NCI-H2029 (cell line): Measurements from ENCODE around the gene KIRREL3.

Source experiments
- DNase-seq: peaks from one replicate; lab custom pipeline; 2025; lab: John Stamatoyannopoulos, UW

Gene KIRREL3

GRCh38 chr11:126467046-126467370, 533.6 kb downstream of the KIRREL3 start:
- DNase-seq: no peak

DNA sequence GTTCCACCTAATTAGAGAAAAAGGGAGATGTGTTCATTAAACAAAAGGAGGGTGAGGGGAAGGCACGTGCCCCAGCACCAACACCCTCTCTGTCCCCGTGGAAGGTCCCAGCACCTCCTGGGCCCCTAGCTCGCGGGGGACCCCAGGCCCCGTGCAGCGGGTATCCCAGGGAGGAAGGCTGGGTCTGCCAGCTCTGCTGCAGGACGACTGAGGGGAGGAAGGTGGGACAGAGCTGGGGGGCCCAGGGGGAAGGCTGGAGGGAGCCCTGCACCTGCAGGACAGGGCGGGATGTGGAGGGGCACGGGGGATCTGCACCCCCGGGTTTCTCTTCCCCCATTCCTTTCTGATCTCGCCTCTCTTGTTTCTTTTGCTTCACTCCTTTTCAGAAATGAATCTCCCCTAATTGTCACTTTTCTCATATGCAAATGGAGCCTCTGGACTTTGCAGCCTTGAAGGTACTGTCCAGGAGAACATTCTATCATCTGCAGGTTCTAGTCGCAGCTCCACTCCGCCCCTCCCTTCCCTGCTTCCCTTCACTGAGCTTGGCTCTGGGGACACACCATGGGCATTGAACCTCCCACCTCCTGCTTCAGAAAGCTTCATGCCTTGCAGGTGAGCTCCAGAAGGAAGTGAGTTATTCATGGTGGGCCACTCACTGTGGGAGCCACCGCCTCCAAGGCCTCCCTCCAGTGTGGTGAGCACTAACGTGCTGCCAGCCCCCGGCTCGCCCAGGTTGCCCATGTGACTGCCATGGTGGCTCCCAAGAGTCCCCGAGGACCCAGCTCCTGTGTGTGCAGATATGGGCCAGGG, 534.1 kb downstream of the KIRREL3 start:
- no peak for DNase-seq

GRCh38 chr11:126465573-126466188, 534.9 kb downstream of the KIRREL3 start:
- DNase-seq: peak; percentile 82

GRCh38 chr11:126464796-126465195, 535.8 kb downstream of the KIRREL3 start:
- DNase-seq: no peak

DNA sequence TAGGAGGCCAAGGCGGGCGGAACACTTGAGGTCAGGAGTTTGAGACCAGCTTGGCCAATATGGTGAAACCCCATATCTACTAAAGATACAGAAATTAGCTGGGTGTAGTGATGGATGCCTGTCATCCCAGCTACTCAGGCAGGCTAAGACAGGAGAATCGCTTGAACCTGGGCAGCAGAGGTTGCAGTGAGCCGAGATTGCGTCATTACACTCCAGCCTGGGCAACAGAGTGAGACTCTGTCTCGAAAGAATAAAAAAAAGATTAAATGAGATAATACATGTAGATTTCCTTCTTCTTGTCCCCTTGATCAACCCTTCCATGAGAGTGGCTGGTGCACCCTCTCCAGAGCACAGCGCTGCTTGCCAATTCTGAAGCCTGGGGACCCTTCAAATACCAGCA, 538.1 kb downstream of the KIRREL3 start:
- DNase-seq: no peak

DNA sequence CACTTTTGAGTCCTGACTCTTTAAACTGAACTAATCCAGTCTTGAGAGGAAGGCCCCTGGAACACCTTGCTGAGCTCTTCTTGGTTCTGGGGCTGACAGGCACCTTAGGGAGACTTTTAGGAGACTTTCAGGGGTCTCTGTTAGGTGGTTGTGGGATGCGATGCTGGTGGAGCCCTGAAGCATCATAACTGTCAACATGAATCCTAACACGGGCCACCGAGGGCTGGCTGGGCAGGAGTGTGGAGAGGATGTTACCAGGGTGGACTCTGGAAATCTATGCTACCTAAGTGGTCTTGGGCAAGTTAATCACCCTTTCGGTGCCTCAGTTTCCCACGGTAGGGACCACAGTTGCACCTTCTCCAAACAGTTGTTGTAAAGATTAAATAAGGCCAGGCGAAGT, 538.6 kb downstream of the KIRREL3 start:
- DNase-seq: no peak

GRCh38 chr11:126461096-126461440, 539.5 kb downstream of the KIRREL3 start:
- DNase-seq: no peak

- no peak for DNase-seq
These were observed 540.0 kb downstream of the KIRREL3 start for GRCh38 chr11:126460417-126461095.

- DNase-seq: no peak
These were observed 540.8 kb downstream of the KIRREL3 start for GRCh38 chr11:126459691-126460281.

DNA sequence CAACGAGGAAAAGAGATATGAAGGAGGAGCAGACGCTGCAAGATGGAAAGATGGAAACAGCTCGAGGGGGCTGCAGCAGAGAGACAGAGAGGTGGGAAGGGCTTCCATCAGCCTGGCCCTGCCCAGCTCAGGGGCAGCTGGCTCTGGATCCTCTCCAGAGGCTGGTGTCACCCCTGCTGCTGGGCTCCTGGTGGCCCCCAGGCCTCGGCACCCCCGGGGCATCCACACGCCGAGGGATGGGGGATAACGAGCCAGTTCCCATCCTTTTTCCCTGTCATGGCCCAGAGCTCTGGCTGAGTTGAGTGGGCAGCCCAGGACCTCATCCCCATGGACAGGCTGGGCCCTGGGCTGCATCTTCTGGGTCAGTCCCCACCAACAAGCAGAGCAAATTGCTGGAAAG, 542.8 kb downstream of the KIRREL3 start:
- DNase-seq: no peak

GRCh38 chr11:126456783-126457542, 543.6 kb downstream of the KIRREL3 start:
- DNase-seq: no peak

DNA sequence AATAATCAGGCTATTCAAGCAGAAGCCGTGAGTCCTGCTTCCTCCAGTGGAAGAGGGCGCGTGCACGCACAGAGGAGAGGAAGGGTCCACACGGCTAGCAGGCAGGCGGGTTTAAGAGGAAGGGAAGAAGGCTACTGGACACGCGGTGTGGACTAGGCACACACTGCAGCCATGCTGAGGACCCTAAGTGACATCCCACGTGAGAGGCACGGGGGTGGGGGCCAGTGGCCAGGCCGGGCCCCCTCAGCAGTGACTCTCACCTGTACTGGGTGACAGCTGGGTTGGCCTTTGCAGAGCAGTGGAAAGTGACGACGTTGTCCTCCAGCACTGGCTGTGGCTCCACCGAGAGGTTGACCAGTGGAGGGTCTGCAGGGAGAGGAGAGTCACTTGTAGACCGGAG, 544.5 kb downstream of the KIRREL3 start:
- DNase-seq: no peak

DNA sequence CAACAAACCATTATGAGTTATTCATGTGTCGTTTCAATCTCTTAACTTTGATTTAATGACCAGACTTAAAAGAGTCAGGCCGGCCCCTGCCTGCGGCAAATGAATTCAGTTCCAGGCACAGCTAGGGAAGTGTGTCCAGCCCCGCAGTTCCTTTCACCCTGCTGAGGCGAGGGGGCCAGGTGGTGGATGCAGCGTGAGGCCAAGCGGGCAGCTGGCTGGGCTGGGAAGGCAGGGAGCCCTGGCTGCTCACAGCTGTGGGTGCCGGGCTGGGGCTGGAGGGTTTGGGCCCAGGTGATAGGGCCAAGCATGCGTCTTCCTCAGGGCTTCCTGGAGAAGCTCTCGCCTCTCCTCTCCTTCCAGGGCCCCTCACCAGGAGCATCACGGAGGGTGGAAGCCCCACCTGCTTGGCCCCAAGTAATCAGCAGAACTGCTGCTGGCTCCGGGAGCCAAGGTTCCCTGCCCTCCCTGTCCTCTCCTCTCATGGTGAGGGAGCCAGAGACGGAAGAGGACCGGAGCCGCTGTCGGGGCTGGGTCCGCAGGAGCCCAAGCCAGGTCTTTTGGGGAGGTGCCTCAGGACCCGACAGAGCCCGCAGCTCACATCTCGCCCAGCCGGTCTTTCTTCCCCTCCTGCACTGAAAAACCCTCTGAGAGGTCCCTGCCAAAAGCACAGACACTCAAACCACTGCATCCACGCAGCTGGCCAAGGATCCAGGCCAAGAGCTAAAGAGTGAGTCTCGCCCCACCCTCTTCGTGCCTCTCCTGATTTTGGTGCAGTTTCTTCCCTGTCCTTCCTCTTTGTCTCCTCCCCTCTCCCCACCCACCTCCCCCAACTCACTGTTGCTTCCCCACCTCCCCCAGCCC, 548.1 kb downstream of the KIRREL3 start:
- no peak for DNase-seq

- DNase-seq: no peak
These were observed 549.3 kb downstream of the KIRREL3 start for GRCh38 chr11:126451211-126451802.

DNA sequence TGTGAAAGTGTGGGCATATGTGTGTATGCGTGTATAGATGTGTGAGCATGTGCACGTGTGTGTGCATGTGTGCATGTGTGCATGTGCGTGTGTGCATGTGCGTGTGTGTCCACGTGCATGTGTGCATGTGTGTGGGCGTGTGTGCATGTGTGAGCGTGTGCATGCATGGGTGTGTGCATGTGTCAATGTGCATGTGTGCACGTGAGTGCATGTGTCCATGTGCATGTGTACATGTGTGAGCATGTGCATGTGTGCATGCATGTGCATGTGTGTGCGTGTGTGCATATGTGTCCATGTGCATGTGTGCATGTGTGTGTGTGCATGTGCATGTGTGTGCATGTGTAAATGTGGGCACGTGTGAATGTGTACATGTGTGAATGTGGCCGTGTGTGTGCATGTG, 549.8 kb downstream of the KIRREL3 start:
- no peak for DNase-seq

DNA sequence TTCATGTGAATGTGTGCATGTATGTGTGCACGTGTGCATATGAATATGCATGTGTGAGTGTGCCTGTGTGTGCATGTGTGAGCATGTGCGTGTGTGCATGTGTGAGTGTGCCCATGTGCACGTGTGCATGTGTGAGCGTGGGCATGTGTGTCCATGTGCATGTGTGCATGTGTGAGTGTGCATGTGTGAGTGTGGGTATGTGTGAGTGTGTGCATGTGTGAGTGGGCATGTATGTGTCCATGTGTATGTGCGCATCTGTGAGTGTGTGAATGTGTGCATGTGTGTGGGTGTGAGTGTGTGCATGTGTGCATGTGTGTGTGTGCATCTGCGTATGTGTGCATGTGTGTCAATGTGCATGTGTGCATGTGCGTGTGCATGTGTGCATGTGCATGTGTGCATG, 550.4 kb downstream of the KIRREL3 start:
- DNase-seq: no peak

DNA sequence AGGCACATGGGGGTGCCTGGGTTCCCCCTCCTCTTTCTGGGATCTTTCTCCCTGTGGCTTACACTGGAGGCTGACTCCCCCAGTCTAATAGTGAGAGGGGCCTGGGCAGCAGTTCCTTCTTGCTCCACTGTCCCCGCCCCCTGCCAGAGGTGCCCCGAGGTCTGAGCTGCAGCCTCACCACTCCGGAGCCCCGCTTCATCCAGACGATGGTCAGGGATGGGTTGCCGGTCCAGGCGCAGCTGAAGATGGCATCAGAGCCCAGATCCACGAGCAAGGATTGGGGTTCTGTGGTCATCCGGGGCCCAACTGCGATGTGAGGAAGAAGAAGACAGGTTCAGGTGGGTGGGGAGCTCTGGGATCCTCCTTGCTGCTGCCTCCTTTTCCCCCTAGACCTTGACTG, 554.0 kb downstream of the KIRREL3 start:
- DNase-seq: no peak

- no peak for DNase-seq
These were observed 556.5 kb downstream of the KIRREL3 start for GRCh38 chr11:126444072-126444471.

GRCh38 chr11:126443120-126443519, 557.5 kb downstream of the KIRREL3 start:
- DNase-seq: no peak

- DNase-seq: peak; percentile 72
These were observed 559.6 kb downstream of the KIRREL3 start for GRCh38 chr11:126440792-126441514.
